K562 (cell line): ENCODE results near the gene MAN1A1. TPM values are rescaled to one million over a fixed set of nuclear protein-coding genes. Genes with fewer than 3 reads are reported as not detected.
A peak's percentile ranks its signal among the peaks of the same experiment; 100 is the strongest.

Experiments
- ADNP ChIP-seq: fragments of 200-800 bp; sonication (Bioruptor generic); IDR thresholded peaks from 2 replicates; pipeline ENCODE4 v1.6.1; 2016; ENCODE audit warnings: missing genetic modification characterization, missing compliant biosample characterization
- BRD4 ChIP-seq: fragments of 200-600 bp; sonication (generic); IDR thresholded peaks from 2 replicates; pipeline ENCODE4 v1.6.1; 2017; ENCODE audit warnings: inconsistent platforms
- CEBPG ChIP-seq, 3 experiments: fragments of 200-800 bp in 1 of 3; sonication (Bioruptor generic) in 1 of 3; sonication (generic) in 1 of 3; formaldehyde crosslinking in 1 of 3; IDR thresholded peaks in 2 of 3; conservative IDR thresholded peaks in 1 of 3; 2 replicates each; pipeline versions ENCODE4 v1.6.1 to v1.8.0; 2016 to 2022; ENCODE audit warnings: missing compliant biosample characterization in 2 of 3, missing genetic modification characterization in 2 of 3, mild to moderate bottlenecking in 1 of 3, missing genetic modification reagents in 1 of 3
- DNMT1 ChIP-seq: fragments of 450-650 bp; IDR thresholded peaks from 2 replicates; pipeline ENCODE4 v1.6.1; 2016; ENCODE audit warnings: antibody characterized with exemption, mild to moderate bottlenecking
- ELF2 ChIP-seq: fragments of 250-450 bp; sonication (Bioruptor Pico); IDR thresholded peaks from 2 replicates; pipeline ENCODE4 v1.5.0; 2021; ENCODE audit warnings: mild to moderate bottlenecking
- ELF4 ChIP-seq: fragments of 450-650 bp; formaldehyde crosslinking; IDR thresholded peaks from 2 replicates; pipeline ENCODE4 v1.4.0; 2022; ENCODE audit warnings: missing genetic modification characterization
- FOSL1 ChIP-seq: fragments of 200-800 bp; sonication (Bioruptor generic); conservative IDR thresholded peaks from 2 replicates; pipeline ENCODE4 v1.6.1; 2016; ENCODE audit warnings: missing genetic modification characterization, missing compliant biosample characterization
- HES1 ChIP-seq: fragments of 450-650 bp; IDR thresholded peaks from 2 replicates; pipeline ENCODE4 v1.6.1; 2016; ENCODE audit warnings: low read depth, mild to moderate bottlenecking, moderate library complexity
- PHTF2 ChIP-seq: fragments of 250-450 bp; sonication (Bioruptor Pico); IDR thresholded peaks from 2 replicates; pipeline ENCODE4 v1.5.0; 2021; ENCODE audit warnings: mild to moderate bottlenecking
- SP1 ChIP-seq: sonication (generic); formaldehyde crosslinking; IDR thresholded peaks from 2 replicates; pipeline ENCODE4 v1.8.1; 2022; ENCODE audit warnings: mild to moderate bottlenecking, missing genetic modification reagents
- SREBF1 ChIP-seq: fragments of 150-350 bp; IDR thresholded peaks from 2 replicates; pipeline ENCODE4 v1.6.1; 2014; ENCODE audit warnings: antibody characterized with exemption, low read depth, low read length, borderline replicate concordance
- TAF7 ChIP-seq: fragments of 450-650 bp; IDR thresholded peaks from 2 replicates; pipeline ENCODE4 v1.6.1; 2016; ENCODE audit warnings: missing genetic modification characterization, missing compliant biosample characterization
- ZNF197 ChIP-seq: fragments of 200-800 bp; sonication (Bioruptor generic); IDR thresholded peaks from 2 replicates; pipeline ENCODE4 v1.6.1; 2016; ENCODE audit warnings: low read depth, missing genetic modification characterization, missing compliant biosample characterization
- ZNF217 ChIP-seq: sonication (generic); formaldehyde crosslinking; IDR thresholded peaks from 2 replicates; pipeline ENCODE4 v1.8.0; 2022; ENCODE audit warnings: mild to moderate bottlenecking, missing genetic modification reagents
- ZNF263 ChIP-seq: sonication (generic); formaldehyde crosslinking; IDR thresholded peaks from 2 replicates; pipeline ENCODE4 v1.8.0; 2022; ENCODE audit warnings: mild to moderate bottlenecking, missing genetic modification reagents, borderline replicate concordance
- ZNF445 ChIP-seq: fragments of 250-450 bp; sonication (Bioruptor Pico); IDR thresholded peaks from 2 replicates; pipeline ENCODE4 v1.4.0; 2020; ENCODE audit warnings: low read depth, mild to moderate bottlenecking, moderate library complexity
- ZNF740 ChIP-seq, 3 experiments: fragments of 200-800 bp in 1 of 3; sonication (Bioruptor generic) in 1 of 3; sonication (generic) in 1 of 3; formaldehyde crosslinking in 1 of 3; IDR thresholded peaks; 2 replicates each; pipeline versions ENCODE4 v1.6.1 to v1.8.0; 2016 to 2022; ENCODE audit warnings: mild to moderate bottlenecking in 2 of 3, missing compliant biosample characterization in 2 of 3, missing genetic modification characterization in 2 of 3, missing genetic modification reagents in 1 of 3
- polyA plus RNA-seq, 8 experiments: library from polyadenylated mRNA; depleted of rRNA in 4 of 8; stranded (reverse) in 5 of 8; unstranded in 3 of 8; fragments of >200 nt; fragmentation: Nextera tagmentation in 2 of 8; fragmentation: Illumina TruSeq in 1 of 8; extraction: Ambion mirVana in 2 of 8; extraction: Trizol in 1 of 8; gene quantifications; 2 replicates each; pipeline versions ENCODE4 v1.2.1 to v1.2.3, GENCODE V29; 2011 to 2014; ENCODE audit warnings: inconsistent platforms in 1 of 8, missing spikeins in 1 of 8
- total RNA-seq, 7 experiments: library from RNA; depleted of rRNA in 6 of 7; stranded (reverse); fragments of >200 nt in 6 of 7; fragmentation: Illumina TruSeq in 2 of 7; extraction: Trizol in 2 of 7; gene quantifications; 2 replicates each; pipeline versions ENCODE4 v1.2.1 to v1.2.3, GENCODE V29; 2011 to 2021; ENCODE audit warnings: low replicate concordance in 1 of 7
- TF ChIP-seq, protein P1 (sequence below): sonication (generic); formaldehyde crosslinking; IDR thresholded peaks from 2 replicates; pipeline ENCODE4 v1.8.1; 2022; ENCODE audit warnings: missing genetic modification reagents
- TF ChIP-seq, protein P2 (sequence below), 2 experiments: fragments of 250-450 bp in 1 of 2; fragments of 450-650 bp in 1 of 2; sonication (Bioruptor Pico) in 1 of 2; IDR thresholded peaks; 2 replicates each; pipeline versions ENCODE4 v1.6.1 to v1.8.0; 2016 to 2021; ENCODE audit warnings: mild to moderate bottlenecking in 2 of 2, moderate library complexity in 2 of 2, missing compliant biosample characterization in 1 of 2, missing genetic modification characterization in 1 of 2
- TF ChIP-seq, protein P3 (sequence below), 2 experiments: fragments of 450-650 bp in 1 of 2; sonication (generic) in 1 of 2; formaldehyde crosslinking in 1 of 2; IDR thresholded peaks in 1 of 2; conservative IDR thresholded peaks in 1 of 2; 2 replicates each; pipeline versions ENCODE4 v1.6.1 to v1.8.1; 2016 to 2023; ENCODE audit warnings: mild to moderate bottlenecking in 2 of 2, moderate library complexity in 2 of 2, inconsistent platforms in 1 of 2, missing genetic modification reagents in 1 of 2

The MAN1A1 gene
- total and polyA plus RNA-seq, 9 of the 15 experiments (the other 6 are each of a cell fraction or from before 2014, with no cell fraction given), result 24.5 to 78.4 (median 59.7) TPM

DNA sequence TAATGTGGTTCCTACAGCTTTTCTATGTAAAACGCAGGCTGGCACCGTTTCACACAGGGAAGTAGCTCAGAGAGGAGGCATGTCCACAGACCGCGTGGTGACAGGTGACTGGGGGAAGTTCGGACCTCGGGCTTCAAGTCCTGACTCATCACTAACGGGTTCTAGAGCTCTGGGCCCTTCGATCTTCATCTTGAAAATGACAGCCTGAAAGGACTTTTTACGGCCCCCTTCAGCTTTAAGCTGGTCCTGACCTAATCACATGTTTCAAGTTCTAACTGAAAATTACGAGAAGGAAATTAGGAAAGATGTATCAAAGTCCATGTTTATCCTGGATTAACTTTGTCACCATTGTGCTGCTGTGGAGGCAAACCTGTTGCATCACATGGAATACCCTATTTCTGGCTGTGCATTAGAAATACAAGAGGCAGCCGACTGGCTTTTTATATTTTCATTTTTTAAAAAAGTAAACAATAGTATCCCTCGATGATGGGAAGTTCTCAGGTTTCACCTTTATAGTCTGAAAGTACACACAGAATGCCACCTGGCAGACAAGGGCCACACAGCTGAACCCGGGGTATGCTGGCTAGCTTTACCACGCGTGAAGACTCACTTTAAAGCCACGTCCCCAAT lies 2.0 kb downstream of the MAN1A1 start (continued):
- TF ChIP-seq ZNF740 (CRISPR knock-in tag; IDR thresholded peaks at IDR 0.05), result no peak
- no peak for TF ChIP-seq ZNF740 (tag; IDR thresholded peaks at IDR 0.05)
- no peak for TF ChIP-seq BRD4
- TF ChIP-seq ZNF263 (CRISPR knock-in tag), result peak; percentile 17; the same call in 1 of the 2 replicates
- TF ChIP-seq ADNP (tag), result no peak
- TF ChIP-seq, protein P1, sequence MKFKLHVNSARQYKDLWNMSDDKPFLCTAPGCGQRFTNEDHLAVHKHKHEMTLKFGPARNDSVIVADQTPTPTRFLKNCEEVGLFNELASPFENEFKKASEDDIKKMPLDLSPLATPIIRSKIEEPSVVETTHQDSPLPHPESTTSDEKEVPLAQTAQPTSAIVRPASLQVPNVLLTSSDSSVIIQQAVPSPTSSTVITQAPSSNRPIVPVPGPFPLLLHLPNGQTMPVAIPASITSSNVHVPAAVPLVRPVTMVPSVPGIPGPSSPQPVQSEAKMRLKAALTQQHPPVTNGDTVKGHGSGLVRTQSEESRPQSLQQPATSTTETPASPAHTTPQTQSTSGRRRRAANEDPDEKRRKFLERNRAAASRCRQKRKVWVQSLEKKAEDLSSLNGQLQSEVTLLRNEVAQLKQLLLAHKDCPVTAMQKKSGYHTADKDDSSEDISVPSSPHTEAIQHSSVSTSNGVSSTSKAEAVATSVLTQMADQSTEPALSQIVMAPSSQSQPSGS (CRISPR knock-in tag), result no peak
- TF ChIP-seq ZNF217 (CRISPR knock-in tag), result no peak
- peak; percentile 56 for TF ChIP-seq CEBPG (CRISPR knock-in tag; IDR thresholded peaks at IDR 0.05)
- TF ChIP-seq CEBPG (tag; conservative IDR thresholded peaks at IDR 0.05 in 1 of 2, IDR thresholded peaks at IDR 0.05 in 1 of 2), result peak; percentile 49 to 67; a peak in 3 of 4 replicates
- TF ChIP-seq PHTF2 (CRISPR knock-in tag), result no peak
- TF ChIP-seq, protein P2, sequence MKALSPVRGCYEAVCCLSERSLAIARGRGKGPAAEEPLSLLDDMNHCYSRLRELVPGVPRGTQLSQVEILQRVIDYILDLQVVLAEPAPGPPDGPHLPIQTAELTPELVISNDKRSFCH (CRISPR knock-in tag; IDR thresholded peaks at IDR 0.05), result no peak
- TF ChIP-seq, protein P2 (tag; IDR thresholded peaks at IDR 0.05), result no peak
- no peak for TF ChIP-seq ZNF197 (CRISPR knock-in tag)
- TF ChIP-seq SP1 (CRISPR knock-in tag), result no peak
- no peak for TF ChIP-seq ZNF445 (CRISPR knock-in tag)
- TF ChIP-seq TAF7 (tag), result no peak
- no peak for TF ChIP-seq ELF4
- no peak for TF ChIP-seq SREBF1
- TF ChIP-seq, protein P3, sequence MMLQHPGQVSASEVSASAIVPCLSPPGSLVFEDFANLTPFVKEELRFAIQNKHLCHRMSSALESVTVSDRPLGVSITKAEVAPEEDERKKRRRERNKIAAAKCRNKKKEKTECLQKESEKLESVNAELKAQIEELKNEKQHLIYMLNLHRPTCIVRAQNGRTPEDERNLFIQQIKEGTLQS (IDR thresholded peaks at IDR 0.05), result peak; percentile 79
- TF ChIP-seq, protein P3 (CRISPR knock-in tag; conservative IDR thresholded peaks at IDR 0.05), result no peak
- TF ChIP-seq ELF2, result no peak
- no peak for TF ChIP-seq HES1
- TF ChIP-seq FOSL1, result peak; percentile 47; the same call in 1 of the 2 replicates
- TF ChIP-seq DNMT1, result no peak
